GM18499 (cell line): ENCODE data around the gene ANAPC13.

Experiments
- ATAC-seq: cut with Tn5 transposase; IDR thresholded peaks from one replicate; pipeline ENCODE4 v1.9.1; 2021; ENCODE audit warnings: moderate number of reproducible peaks; ENCODE audit not compliant: insufficient read depth, unreplicated experiment

ANAPC13 gene

DNA sequence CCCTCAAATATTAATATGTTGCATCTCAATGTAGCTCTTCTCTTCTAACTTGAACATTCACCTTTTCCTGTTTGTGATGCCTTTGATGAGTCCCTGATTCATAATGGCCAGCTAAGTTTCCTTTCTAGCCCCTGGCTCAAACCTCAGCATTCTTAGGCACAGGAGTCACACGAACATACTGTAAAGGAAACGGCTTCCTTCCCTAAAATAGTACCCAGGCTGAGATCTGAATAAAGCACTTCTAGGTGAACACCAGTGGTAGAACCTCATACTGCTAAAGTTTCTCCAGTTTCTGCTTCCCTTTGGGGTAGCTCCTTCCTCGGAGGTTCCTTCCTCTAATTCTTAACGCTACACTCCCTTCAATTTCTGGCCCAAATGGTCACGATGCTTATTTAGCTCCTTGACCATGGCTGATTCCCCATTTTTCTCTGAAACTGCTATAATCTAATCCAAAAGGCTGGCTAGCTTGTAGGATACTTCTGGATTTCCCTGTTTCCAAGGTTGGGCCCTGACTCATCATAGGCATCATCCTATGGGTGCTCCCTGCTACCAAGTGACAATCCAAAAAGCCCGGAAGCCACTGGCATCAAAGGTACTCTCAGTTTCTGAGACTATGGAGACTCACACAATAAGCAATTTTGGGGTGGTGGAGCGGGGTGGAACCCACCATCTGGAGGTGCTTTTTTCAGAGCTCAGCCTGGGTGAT lies 2.4 kb downstream of the ANAPC13 start:
- ATAC-seq, result no peak

DNA sequence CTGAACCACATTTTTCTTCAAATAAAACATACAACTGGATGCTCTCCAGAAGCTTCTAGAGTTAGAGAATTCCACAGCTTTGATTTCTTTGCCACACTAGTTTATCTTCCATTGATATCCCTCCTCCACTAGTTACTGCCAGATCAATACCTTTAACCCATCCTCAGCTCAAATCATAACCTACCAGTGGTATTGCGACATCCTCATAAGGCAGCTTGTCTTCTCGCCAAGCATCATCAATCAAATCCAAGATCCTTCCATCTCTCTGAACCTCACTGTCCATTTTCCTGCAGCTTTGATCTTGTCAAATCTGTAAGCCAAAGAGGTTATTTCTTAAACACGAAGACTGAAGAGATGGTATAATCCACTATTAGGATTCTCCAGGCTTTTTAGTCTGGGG lies 3.2 kb downstream of the ANAPC13 start:
- no peak for ATAC-seq

DNA sequence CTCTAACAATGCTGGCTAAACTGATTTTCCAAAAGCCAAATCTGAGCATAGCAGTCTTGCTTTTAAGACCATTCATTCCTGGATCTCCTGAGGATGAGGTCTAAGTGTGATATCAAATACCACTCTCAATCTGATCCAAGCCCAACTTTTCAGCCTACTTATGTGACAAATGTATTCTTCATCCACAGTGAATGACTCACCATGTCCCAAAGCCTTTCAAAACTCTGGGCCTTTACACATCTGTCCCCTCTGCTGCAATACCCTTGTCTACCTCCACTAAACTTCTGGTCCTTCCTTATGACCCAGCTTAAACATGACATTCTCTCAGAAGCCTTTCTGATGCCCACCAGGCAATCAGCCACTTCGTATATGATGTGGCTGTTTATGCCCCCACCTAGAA lies 4.6 kb downstream of the ANAPC13 start:
- no peak for ATAC-seq

- ATAC-seq, result no peak
These were observed 5.2 kb downstream of the ANAPC13 start for GRCh38 chr3:134480546-134480945.

- ATAC-seq, result no peak
These were observed 7.8 kb downstream of the ANAPC13 start for GRCh38 chr3:134477938-134478337.

GRCh38 chr3:134477002-134477401 lies 8.8 kb downstream of the ANAPC13 start:
- no peak for ATAC-seq

- no peak for ATAC-seq
These were observed 9.5 kb downstream of the ANAPC13 start for GRCh38 chr3:134476306-134476705.

- no peak for ATAC-seq
These were observed 10.8 kb downstream of the ANAPC13 start for GRCh38 chr3:134474956-134475355.

- no peak for ATAC-seq
These were observed 11.8 kb downstream of the ANAPC13 start for GRCh38 chr3:134473868-134474546.

- ATAC-seq, result no peak
These were observed 13.0 kb downstream of the ANAPC13 start for GRCh38 chr3:134472831-134473230.

DNA sequence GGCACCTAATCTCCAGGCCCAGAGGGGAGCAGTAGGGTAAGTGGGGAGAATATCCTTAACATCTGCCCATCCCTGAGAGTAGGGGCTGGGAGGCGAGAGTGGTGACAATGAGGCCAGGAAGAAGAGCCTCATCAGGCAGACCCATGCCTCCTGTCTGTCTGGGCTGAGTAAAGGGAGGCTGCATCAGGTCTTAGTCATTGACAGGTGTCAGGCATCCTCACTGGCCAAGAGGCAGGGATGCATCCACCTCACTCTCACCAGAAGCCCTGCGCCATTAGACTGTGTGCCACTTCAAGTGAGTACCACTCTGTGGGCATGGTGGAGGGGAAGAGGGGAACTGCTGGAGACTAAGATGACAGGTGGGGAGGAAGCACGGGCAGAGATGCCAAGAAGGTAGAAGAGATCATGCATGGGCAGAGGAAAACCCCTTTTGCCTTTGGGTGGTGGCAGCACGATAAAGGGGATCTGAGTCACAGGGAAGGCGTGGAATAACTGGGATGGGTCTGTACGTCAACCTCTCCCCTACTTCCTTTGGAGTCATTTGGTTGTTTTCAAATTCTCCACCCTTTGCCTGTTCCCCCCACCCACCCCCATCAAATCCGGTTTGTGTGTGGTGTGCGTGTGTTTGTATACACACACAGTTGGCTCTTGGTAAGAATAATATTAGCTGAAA lies 14.1 kb downstream of the ANAPC13 start:
- no peak for ATAC-seq

DNA sequence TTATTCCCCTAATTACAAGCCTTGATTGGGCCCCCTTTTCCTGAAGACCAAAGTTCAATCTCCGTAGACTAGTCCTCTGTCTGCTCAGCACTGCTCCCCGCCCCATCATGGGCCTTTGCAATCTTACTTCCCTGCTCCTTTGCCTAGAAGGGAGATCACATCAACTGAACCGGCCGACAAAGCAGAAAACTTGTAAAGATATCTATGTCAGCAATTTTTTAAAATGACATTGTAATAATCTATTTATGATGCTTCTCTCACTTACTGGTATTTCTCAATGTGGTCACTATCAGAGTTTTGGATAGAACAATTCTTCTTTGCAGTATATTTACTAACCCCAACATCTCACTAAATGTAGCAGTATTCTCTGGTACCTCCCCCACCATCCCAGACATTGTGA lies 17.3 kb downstream of the ANAPC13 start:
- no peak for ATAC-seq

DNA sequence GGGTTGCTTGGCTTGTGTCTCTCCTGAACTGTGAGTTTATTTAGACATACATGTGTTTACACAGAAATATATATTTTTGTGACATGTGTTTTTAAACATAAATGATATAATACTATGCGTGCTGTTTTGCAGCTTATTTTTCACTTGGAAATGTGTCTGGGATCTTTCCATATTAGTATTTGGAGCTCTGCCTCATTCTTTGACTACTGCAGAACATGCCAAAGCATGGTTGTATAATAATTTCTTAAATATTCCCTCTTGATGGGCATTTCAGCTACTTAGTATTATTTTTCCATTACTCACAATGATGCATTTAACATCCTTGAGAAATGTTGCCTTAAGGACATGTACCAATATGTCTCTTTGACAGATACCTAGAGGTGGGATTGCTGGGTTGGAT lies 19.5 kb downstream of the ANAPC13 start:
- no peak for ATAC-seq

GRCh38 chr3:134464689-134465365 lies 21.0 kb downstream of the ANAPC13 start:
- no peak for ATAC-seq

- no peak for ATAC-seq
These were observed 21.6 kb downstream of the ANAPC13 start for GRCh38 chr3:134464064-134464688.

DNA sequence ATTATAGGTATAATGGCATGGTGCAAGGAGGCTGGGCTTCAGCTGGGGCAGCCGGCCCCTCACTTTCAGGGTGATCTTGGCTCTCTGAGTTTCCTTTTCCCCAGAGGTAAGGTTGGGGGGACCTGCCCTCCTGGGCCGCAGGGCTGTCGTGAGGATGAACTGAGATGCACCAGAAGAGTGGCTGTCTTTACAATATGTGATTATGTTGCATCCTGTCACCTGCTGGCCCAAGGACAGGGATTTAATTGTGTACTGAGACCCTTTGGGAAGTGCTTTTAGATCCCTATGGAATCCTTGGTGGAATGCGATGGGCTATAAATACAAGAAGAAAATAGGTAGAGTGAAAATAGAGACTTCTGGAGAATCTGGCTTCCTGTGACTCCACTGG lies 22.1 kb downstream of the ANAPC13 start:
- ATAC-seq, result no peak

- ATAC-seq, result no peak
These were observed 23.3 kb downstream of the ANAPC13 start for GRCh38 chr3:134462331-134462941.

- ATAC-seq, result no peak
These were observed 24.8 kb downstream of the ANAPC13 start for GRCh38 chr3:134460965-134461364.

GRCh38 chr3:134459562-134459961 lies 26.2 kb downstream of the ANAPC13 start:
- ATAC-seq, result no peak

DNA sequence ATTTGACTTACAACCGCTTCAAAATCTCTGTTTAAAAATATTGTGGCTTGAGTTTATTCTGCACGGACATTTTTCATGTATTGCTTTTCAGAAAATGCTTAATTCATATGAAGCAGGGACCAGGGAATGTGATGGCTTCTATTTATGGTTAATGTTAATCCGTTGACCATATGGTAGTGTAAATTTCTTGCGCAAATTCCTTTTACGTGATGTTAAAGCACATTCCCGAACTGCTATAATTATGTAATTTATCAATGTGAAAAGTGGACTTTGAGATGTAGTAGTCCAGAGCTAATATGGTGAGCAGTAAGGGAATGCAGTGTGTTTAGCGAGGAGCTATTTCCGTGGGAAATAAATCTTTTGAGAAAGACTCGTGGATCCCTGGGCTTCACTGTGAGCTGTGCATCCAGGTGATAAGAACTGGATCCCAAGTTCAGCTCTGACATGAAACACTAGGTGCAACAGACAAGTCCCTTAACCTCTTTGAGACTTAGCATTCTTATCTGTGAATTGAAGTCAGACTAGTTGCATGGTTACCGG lies 27.3 kb downstream of the ANAPC13 start:
- no peak for ATAC-seq
